Hematopoietic multipotent progenitor cell treated with erythropoietin and hydrocortisone succinate and interleukin-3 and kit ligand, for 6 days (in vitro differentiated cells): ENCODE data around the gene IL1R1.

Experiments used
- DNase-seq: peaks from one replicate; pipeline ENCODE4 v3.0.0-alpha.2; 2015

IL1R1 gene

DNA sequence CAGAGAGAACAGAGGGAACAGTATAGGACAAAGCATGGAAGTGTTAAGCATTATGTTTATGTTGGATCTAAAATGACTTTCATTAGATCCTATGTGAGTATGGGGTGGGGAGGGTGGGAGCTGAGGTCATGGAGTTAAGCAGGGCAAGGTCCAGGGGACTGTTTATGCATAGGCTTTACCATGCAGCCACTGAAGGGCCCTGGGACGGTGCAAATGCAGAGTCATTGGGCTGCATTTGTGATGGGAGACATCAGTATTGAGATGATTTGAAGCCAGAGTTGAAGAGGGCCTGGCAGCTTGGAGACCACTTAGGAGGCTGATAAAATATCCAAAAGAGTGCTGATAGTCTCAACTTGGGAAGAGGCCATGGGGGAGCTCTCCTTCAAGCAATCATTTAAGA is 66.9 kb downstream of the IL1R1 start:
- DNase-seq = no peak

DNA sequence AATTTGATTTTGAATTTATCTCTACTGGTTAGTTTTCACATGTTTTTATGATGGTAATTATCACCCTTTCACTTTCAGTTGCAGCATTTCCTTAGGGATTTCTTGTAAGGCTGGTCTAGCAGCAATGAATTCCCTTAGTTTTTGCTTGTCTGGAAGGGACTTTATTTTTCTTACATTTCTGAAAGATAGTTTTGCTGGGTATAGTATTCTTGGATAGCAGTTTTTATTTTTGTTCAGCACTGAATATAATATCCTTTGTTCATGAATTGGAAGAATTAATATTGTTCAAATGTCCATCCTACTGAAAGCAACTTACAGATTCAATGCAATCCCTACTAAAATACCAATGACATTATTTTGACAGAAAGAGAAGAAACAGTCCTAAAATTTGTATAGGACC is 74.5 kb downstream of the IL1R1 start:
- DNase-seq = no peak

DNA sequence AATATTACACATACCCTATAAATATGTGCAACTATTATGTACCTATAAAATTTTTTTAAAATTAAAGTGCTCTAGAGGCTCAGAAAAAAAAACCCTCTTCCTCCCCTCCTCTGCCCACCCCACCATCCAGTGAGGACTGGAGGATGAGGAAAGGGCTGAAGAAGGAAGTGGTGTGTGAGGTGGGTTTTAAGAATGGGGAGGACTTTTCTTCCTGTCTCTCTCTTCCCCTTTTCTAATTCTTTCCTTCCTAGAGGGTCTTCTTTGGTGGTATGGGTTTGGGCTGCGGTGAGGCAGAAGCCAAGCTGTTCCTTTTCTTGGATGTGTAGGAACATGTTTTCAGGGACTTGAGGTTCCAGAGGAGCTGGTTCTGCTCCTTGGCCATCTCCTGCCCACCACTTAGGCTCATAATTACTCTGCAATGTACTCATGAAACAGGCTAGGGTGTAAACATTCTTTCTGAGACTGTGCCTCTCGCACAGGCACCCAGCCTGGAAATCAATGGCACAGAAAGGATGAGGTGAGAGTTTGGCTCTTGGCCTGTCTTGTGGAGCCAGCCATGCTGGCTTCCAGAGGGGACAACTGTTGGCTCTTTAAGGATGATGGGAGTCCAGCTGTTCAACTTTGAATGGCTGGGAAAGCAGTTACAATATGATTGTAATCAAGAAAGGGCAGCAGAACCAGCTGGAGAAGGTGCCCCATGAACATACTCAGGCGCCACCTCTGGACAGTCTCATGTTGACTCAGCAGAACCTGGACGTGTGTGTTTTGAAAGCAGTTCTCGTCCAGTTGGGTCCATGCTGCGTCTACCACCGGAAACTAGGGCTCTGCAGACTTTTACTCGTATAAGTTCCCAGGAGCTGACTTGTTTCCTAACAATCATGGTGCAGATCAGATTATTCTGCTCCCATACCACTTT is 82.5 kb downstream of the IL1R1 start:
- DNase-seq = peak; percentile 6

DNA sequence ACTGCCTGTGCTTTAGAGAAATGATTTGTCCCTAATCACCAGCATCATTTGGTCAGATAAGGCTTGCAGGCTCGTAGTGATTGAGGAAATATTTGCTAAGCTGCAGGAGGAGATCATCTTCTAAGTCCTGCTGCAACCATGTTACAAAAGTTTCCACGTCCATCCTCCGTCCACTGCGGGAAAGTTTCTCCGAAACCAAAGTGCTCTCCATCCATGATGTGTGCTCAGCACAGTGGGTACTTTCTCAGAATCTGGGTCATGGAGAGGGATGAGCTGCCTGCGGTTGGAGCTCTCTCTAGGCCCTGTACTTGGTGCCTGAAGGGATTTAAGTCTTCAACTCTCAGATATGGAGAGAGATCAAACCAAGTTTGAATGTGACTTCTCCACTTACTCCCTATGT is 83.6 kb downstream of the IL1R1 start:
- no peak for DNase-seq

DNA sequence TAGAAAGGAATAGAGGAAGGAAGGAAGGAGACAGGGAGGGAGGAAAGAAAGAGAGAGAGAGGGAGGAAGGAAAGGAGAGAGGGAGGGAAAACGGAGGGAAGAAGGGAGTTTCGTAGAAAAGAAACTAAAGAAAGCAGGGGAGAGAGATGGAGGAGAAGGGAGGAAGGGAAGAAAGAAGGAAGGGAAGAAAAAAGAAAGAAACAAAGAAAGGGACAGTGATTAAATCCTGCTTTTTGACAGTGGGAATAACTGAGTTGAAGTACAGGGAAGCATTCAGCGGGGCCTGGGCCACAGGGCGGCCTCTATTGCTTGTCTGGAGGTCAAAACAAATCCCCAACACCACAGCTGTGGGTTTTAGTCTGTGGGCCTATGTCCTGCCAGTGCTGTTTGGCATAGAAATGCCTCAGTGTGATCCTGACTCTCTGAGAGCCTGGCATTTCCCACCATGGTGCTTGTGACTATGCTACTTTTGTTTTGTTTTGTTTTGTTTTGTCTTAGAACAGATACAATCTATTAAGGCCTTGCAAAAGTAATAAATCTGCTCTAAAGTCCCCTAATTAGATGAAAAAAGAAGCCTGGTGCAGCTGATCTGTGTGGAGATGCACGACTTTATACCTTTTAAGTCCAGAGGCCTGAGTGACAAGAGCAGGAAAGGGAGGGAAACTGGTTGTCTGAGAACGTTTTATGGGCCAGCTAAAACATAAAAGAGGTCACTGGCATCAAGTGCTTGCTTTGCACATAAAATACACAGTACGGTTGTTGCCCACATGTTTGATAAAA is 84.3 kb downstream of the IL1R1 start:
- DNase-seq = no peak

DNA sequence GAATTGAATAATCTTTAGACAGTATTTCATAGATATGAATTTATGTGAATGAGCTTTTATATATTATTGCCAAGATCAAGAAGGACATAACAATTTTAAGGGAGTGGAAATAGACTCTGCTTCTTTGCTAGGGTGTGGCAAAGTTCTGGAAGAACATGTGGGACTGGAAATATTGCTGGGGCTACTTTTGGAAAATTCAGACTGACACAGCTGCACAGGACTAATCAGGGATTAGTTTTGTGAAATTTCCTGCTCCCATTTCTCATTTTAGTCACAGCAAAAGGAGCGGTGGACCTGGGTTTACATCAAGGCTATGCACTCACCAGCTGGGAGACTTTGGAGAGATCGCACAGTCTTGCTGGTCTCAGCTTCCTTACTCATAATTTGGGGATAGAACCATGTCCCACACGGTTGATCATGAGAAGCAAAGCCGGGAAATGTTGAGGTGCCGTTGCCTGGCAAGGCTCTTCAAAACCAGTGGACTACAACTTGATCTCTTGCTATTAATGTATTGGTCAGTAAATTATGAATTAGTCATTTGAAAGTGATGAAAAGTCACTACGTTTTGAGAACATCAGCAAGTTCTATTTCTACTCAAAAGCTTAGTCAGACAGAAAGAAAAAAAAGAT is 86.7 kb downstream of the IL1R1 start:
- no peak for DNase-seq
